NCI-H1694 treated with DMSO at 0.1 percent for 48 hours (cell line): ENCODE measurements around the gene MKX.

Source experiments
- DNase-seq: peaks from one replicate; lab custom pipeline; 2025; lab: John Stamatoyannopoulos, UW

MKX gene

GRCh38 chr10:27646604-27647175, 98.9 kb downstream of the MKX start:
- no peak for DNase-seq

GRCh38 chr10:27646194-27646593, 99.4 kb downstream of the MKX start:
- DNase-seq: no peak

- no peak for DNase-seq
These were observed 101.2 kb downstream of the MKX start for GRCh38 chr10:27644307-27644939.

GRCh38 chr10:27643301-27643700, 102.3 kb downstream of the MKX start:
- DNase-seq: no peak

GRCh38 chr10:27642023-27642589, 103.5 kb downstream of the MKX start:
- DNase-seq: no peak

GRCh38 chr10:27638071-27638750, 107.4 kb downstream of the MKX start:
- no peak for DNase-seq

- DNase-seq: no peak
These were observed 108.0 kb downstream of the MKX start for GRCh38 chr10:27637601-27638000.

- no peak for DNase-seq
These were observed 108.8 kb downstream of the MKX start for GRCh38 chr10:27636816-27637215.

GRCh38 chr10:27635699-27636270, 109.8 kb downstream of the MKX start:
- DNase-seq: no peak

GRCh38 chr10:27635290-27635689, 110.3 kb downstream of the MKX start:
- no peak for DNase-seq

GRCh38 chr10:27628621-27629020, 117.0 kb downstream of the MKX start:
- DNase-seq: no peak

- DNase-seq: no peak
These were observed 118.7 kb downstream of the MKX start for GRCh38 chr10:27626890-27627289.

- DNase-seq: no peak
These were observed 120.0 kb downstream of the MKX start for GRCh38 chr10:27625452-27626211.

- DNase-seq: no peak
These were observed 120.7 kb downstream of the MKX start for GRCh38 chr10:27624941-27625340.
